Neural progenitor cell (in vitro differentiated cells): ENCODE measurements around the gene TRPV5. TPM values are rescaled to one million over a fixed set of nuclear protein-coding genes. Genes with fewer than 3 reads are reported as not detected.

Experiments
- DNase-seq: peaks from one replicate; pipeline ENCODE4 v3.0.0-alpha.2; 2016; ENCODE audit warnings: low spot score
- H2AFZ ChIP-seq: fragments of 200-600 bp; sonication (generic); replicated peaks from 2 replicates; pipeline ENCODE4 v1.6.1; 2016; ENCODE audit warnings: antibody characterized with exemption
- H3F3A ChIP-seq: fragments of 200-600 bp; sonication (generic); 2 replicates; pipeline ENCODE4 v1.6.1; 2016; ENCODE audit warnings: antibody characterized with exemption, low read depth
- H3K27ac ChIP-seq: fragments of 200-600 bp; sonication (generic); 2 replicates; pipeline ENCODE4 v1.5.1; 2016; ENCODE audit warnings: mild to moderate bottlenecking
- H3K27me3 ChIP-seq: fragments of 200-600 bp; sonication (generic); 2 replicates; pipeline ENCODE4 v1.6.1; 2016; ENCODE audit warnings: mild to moderate bottlenecking, moderate library complexity
- H3K36me3 ChIP-seq: fragments of 200-600 bp; sonication (generic); 2 replicates; pipeline ENCODE4 v1.5.1; 2016
- H3K4me1 ChIP-seq: fragments of 200-600 bp; sonication (generic); 2 replicates; pipeline ENCODE4 v1.6.1; 2016; ENCODE audit warnings: mixed run types
- H3K4me2 ChIP-seq: fragments of 200-600 bp; sonication (generic); 2 replicates; pipeline ENCODE4 v1.6.1; 2016
- H3K4me3 ChIP-seq: fragments of 200-600 bp; sonication (generic); 2 replicates; pipeline ENCODE4 v1.5.1; 2016
- H3K79me2 ChIP-seq: fragments of 200-600 bp; sonication (generic); 2 replicates; pipeline ENCODE4 v1.6.1; 2016; ENCODE audit warnings: low read depth
- H3K9ac ChIP-seq: fragments of 200-600 bp; sonication (generic); 2 replicates; pipeline ENCODE4 v1.6.1; 2016
- H3K9me3 ChIP-seq: fragments of 200-600 bp; sonication (generic); 2 replicates; pipeline ENCODE4 v1.5.1; 2016; ENCODE audit warnings: low read depth
- H4K20me1 ChIP-seq: fragments of 200-600 bp; sonication (generic); 2 replicates; pipeline ENCODE4 v1.6.1; 2016; ENCODE audit warnings: low read depth
- H3K27ac Mint-ChIP-seq: 3 replicates; pipeline ENCODE4 v1.8.0; 2021; ENCODE audit warnings: mixed read lengths
- H3K27me3 Mint-ChIP-seq: 2 replicates; pipeline ENCODE4 v1.8.0; 2022; ENCODE audit warnings: low read depth, mild to moderate bottlenecking, inconsistent platforms, moderate library complexity, mixed read lengths; ENCODE audit not compliant: insufficient read depth
- H3K36me3 Mint-ChIP-seq: 3 replicates; pipeline ENCODE4 v1.8.0; 2021; ENCODE audit warnings: mixed read lengths
- H3K4me1 Mint-ChIP-seq: 3 replicates; pipeline ENCODE4 v1.8.0; 2021; ENCODE audit warnings: mixed read lengths
- H3K4me3 Mint-ChIP-seq: 3 replicates; pipeline ENCODE4 v1.8.0; 2021; ENCODE audit warnings: mild to moderate bottlenecking, moderate library complexity, mixed read lengths
- H3K9me3 Mint-ChIP-seq: 3 replicates; pipeline ENCODE4 v1.8.0; 2020; ENCODE audit warnings: mixed read lengths
- CTCF ChIP-seq: fragments of 200-600 bp; sonication (generic); IDR thresholded peaks from 2 replicates; pipeline ENCODE4 v1.5.1; 2017; ENCODE audit warnings: antibody characterized with exemption, mild to moderate bottlenecking
- EZH2 ChIP-seq: fragments of 200-600 bp; sonication (generic); IDR thresholded peaks from 2 replicates; pipeline ENCODE4 v1.6.1; 2017; ENCODE audit warnings: antibody characterized with exemption, mild to moderate bottlenecking, moderate library complexity
- EZH2phosphoT487 ChIP-seq: fragments of 200-600 bp; sonication (generic); IDR thresholded peaks from 2 replicates; pipeline ENCODE4 v1.6.1; 2017; ENCODE audit warnings: antibody characterized with exemption
- total RNA-seq: library from RNA; depleted of rRNA; stranded (reverse); fragments of >200 nt; gene quantifications from 2 replicates; pipeline ENCODE4 v1.2.3, GENCODE V29; 2015; ENCODE audit warnings: low replicate concordance

The TRPV5 gene
- total RNA-seq, 1 donor from 2014 or later, result not detected

GRCh38 chr7:142917447-142917846 is 16.1 kb downstream of the TRPV5 start:
- Mint-ChIP-seq H3K27me3 (peaks cover 2% of the 10 kb centered on the region), H3K9me3 (no peaks in the 10 kb centered on the region), H3K4me1 (no peaks in the 10 kb centered on the region), H3K4me3 (no peak overlapping the region), H3K27ac (no peak overlapping the region), H3K36me3 (no peaks in the 10 kb centered on the region)
- TF ChIP-seq EZH2 (no peak), EZH2phosphoT487 (no peak), CTCF (no peak)
- no peak for DNase-seq
- Histone ChIP-seq H3K79me2 (no peaks in the 10 kb centered on the region), H3F3A (no peaks in the 10 kb centered on the region), H3K9me3 (no peaks in the 10 kb centered on the region), H3K4me2 (no peak overlapping the region), H2AFZ (no peak overlapping the region), H3K36me3 (no peaks in the 10 kb centered on the region), H3K4me3 (no peak overlapping the region), H4K20me1 (no peaks in the 10 kb centered on the region), H3K9ac (no peak overlapping the region), H3K27me3 (no peaks in the 10 kb centered on the region), H3K27ac (no peak overlapping the region), H3K4me1 (no peaks in the 10 kb centered on the region)

GRCh38 chr7:142916508-142916907 is 17.0 kb downstream of the TRPV5 start:
- H3K27ac ChIP-seq, result no peak overlapping the region
- H4K20me1 ChIP-seq, result no peaks in the 10 kb centered on the region
- no peaks in the 10 kb centered on the region for H3K9me3 ChIP-seq
- Mint-ChIP-seq H3K27me3 (peaks cover 2% of the 10 kb centered on the region), H3K4me1 (no peaks in the 10 kb centered on the region), H3K36me3 (no peaks in the 10 kb centered on the region), H3K27ac (no peak overlapping the region), H3K9me3 (no peaks in the 10 kb centered on the region), H3K4me3 (no peak overlapping the region)
- no peak overlapping the region for H3K9ac ChIP-seq
- no peaks in the 10 kb centered on the region for H3K79me2 ChIP-seq
- no peaks in the 10 kb centered on the region for H3K27me3 ChIP-seq
- H3K4me1 ChIP-seq, result no peaks in the 10 kb centered on the region
- H3K36me3 ChIP-seq, result no peaks in the 10 kb centered on the region
- no peak overlapping the region for H3K4me2 ChIP-seq
- no peak overlapping the region for H2AFZ ChIP-seq
- no peak for DNase-seq
- H3K4me3 ChIP-seq, result no peak overlapping the region
- TF ChIP-seq CTCF (no peak), EZH2phosphoT487 (no peak), EZH2 (no peak)
- no peaks in the 10 kb centered on the region for H3F3A ChIP-seq

GRCh38 chr7:142915315-142915714 is 18.2 kb downstream of the TRPV5 start:
- no peaks in the 10 kb centered on the region for H3K27me3 ChIP-seq
- H3K27ac Mint-ChIP-seq, result no peak overlapping the region
- no peaks in the 10 kb centered on the region for H3K4me1 Mint-ChIP-seq
- H3F3A ChIP-seq, result no peaks in the 10 kb centered on the region
- no peak overlapping the region for H3K27ac ChIP-seq
- H4K20me1 ChIP-seq, result no peaks in the 10 kb centered on the region
- H3K36me3 ChIP-seq, result no peaks in the 10 kb centered on the region
- no peak overlapping the region for H3K4me2 ChIP-seq
- no peak overlapping the region for H3K9ac ChIP-seq
- no peaks in the 10 kb centered on the region for H3K36me3 Mint-ChIP-seq
- no peaks in the 10 kb centered on the region for H3K4me1 ChIP-seq
- H3K4me3 Mint-ChIP-seq, result no peak overlapping the region
- peaks cover 2% of the 10 kb centered on the region for H3K27me3 Mint-ChIP-seq
- H3K9me3 ChIP-seq, result no peaks in the 10 kb centered on the region
- no peak overlapping the region for H3K4me3 ChIP-seq
- no peak overlapping the region for H2AFZ ChIP-seq
- no peaks in the 10 kb centered on the region for H3K9me3 Mint-ChIP-seq
- no peak for DNase-seq
- TF ChIP-seq EZH2, result no peak
- no peak for TF ChIP-seq CTCF
- TF ChIP-seq EZH2phosphoT487, result no peak
- no peaks in the 10 kb centered on the region for H3K79me2 ChIP-seq

- H3K4me3 ChIP-seq, result no peak overlapping the region
- H4K20me1 ChIP-seq, result no peaks in the 10 kb centered on the region
- H3K27me3 ChIP-seq, result no peaks in the 10 kb centered on the region
- H3K27me3 Mint-ChIP-seq, result peaks cover 2% of the 10 kb centered on the region
- no peaks in the 10 kb centered on the region for H3K4me1 Mint-ChIP-seq
- no peak for DNase-seq
- no peak overlapping the region for H3K27ac Mint-ChIP-seq
- no peaks in the 10 kb centered on the region for H3K9me3 Mint-ChIP-seq
- H3K27ac ChIP-seq, result no peak overlapping the region
- no peak overlapping the region for H3K9ac ChIP-seq
- H3K36me3 Mint-ChIP-seq, result no peaks in the 10 kb centered on the region
- no peaks in the 10 kb centered on the region for H3F3A ChIP-seq
- H3K79me2 ChIP-seq, result no peaks in the 10 kb centered on the region
- H2AFZ ChIP-seq, result no peak overlapping the region
- H3K9me3 ChIP-seq, result no peaks in the 10 kb centered on the region
- H3K4me3 Mint-ChIP-seq, result no peak overlapping the region
- no peak overlapping the region for H3K4me2 ChIP-seq
- TF ChIP-seq EZH2phosphoT487 (no peak), EZH2 (no peak), CTCF (no peak)
- no peaks in the 10 kb centered on the region for H3K36me3 ChIP-seq
- H3K4me1 ChIP-seq, result no peaks in the 10 kb centered on the region
These were observed 19.4 kb downstream of the TRPV5 start for GRCh38 chr7:142914121-142914520.
